Fibroblast of villous mesenchyme (primary cell): ENCODE results near the gene LMO7. TPM values are rescaled to one million over a fixed set of nuclear protein-coding genes. Genes with fewer than 3 reads are reported as not detected.
A peak's percentile ranks its signal among the peaks of the same experiment; 100 is the strongest.

Source experiments
- DNase-seq: peaks from one replicate; pipeline ENCODE4 v3.0.0-alpha.2; 2010; ENCODE audit warnings: low read depth
- H3K4me3 ChIP-seq: 2 replicates; pipeline ENCODE4 v1.5.1; 2011; ENCODE audit warnings: low read depth, mild to moderate bottlenecking, low read length
- total RNA-seq: library from RNA; depleted of rRNA; stranded (reverse); fragments of >200 nt; gene quantifications from 2 replicates; pipeline ENCODE4 v1.2.3, GENCODE V29; 2012
- TF ChIP-seq, protein P1 (sequence below): IDR thresholded peaks from 2 replicates; pipeline ENCODE4 v1.5.1; 2012; ENCODE audit warnings: low read depth, mild to moderate bottlenecking, low read length; ENCODE audit not compliant: insufficient read depth

LMO7 gene
- total RNA-seq, 1 donor, result 174 TPM

DNA sequence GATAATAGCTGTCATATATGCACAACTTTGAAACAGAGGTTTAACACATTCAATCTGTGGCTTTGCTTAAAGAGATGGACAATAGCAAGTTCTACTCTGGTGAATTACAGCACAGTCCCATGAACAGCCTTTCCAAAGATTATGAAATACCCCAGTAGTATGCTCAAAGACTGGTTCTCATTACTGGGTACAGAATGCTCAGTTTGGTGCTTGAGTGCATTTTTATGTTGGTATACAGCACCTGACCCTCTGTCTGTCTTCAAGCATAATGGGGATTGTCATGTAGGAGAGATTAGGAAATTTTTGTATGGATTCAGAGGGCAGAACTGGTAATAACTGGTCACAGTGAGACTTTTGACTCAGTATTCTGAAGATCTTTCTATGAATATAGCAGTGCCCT lies 7.6 kb downstream of the LMO7 start:
- no peak overlapping the region for H3K4me3 ChIP-seq
- no peak for DNase-seq
- TF ChIP-seq, protein P1, sequence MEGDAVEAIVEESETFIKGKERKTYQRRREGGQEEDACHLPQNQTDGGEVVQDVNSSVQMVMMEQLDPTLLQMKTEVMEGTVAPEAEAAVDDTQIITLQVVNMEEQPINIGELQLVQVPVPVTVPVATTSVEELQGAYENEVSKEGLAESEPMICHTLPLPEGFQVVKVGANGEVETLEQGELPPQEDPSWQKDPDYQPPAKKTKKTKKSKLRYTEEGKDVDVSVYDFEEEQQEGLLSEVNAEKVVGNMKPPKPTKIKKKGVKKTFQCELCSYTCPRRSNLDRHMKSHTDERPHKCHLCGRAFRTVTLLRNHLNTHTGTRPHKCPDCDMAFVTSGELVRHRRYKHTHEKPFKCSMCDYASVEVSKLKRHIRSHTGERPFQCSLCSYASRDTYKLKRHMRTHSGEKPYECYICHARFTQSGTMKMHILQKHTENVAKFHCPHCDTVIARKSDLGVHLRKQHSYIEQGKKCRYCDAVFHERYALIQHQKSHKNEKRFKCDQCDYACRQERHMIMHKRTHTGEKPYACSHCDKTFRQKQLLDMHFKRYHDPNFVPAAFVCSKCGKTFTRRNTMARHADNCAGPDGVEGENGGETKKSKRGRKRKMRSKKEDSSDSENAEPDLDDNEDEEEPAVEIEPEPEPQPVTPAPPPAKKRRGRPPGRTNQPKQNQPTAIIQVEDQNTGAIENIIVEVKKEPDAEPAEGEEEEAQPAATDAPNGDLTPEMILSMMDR, result no peak

DNA sequence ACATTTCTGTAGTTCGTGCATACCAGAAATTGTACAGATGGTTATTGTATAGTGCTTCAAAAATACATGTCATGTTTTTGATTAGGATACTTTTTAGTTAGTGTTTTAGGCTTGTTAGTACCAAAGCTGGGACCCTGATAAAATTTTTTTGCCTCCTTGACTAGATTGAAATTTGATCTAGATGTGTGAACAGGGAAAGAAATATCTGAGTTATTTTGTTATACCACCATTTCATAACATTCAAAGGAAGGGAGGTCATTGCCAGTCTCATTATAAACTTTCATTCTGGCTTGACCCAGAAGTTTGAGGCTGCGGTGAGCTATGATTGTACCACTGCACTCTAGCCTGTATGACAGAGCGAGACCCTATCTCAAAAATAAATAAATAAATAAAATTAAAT lies 9.0 kb downstream of the LMO7 start:
- TF ChIP-seq, protein P1, result no peak
- no peak for DNase-seq
- H3K4me3 ChIP-seq, result no peak overlapping the region

DNA sequence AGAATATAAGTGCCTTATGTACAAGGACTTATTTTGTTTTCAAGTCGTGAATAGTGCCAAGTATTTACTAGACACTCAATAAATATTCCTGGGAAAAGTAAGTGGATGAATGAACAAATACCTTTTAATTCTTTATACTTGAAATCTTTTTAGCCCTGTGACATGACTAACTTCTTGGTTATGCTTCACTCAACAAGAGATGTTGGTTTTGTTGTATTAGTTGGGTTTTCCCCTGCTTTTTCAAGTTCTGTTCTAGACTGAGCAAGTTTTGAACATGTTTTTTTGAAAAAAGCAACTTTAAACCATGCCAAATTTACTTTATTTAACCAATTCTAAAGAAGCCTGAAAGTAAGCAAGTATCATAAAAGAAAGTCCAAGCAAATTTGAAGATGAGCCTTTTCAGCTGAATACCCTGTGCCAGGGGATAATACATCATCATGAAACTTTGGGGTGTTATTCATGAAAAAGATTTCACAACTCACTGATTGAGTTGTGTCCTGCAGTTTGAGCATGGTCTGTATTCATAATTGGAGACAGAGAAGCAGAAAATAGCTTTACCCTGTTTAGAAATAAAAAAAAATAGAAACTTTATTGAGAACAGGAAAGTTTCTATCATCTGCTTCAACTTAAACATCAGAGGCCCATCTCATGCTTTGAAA lies 11.1 kb downstream of the LMO7 start:
- no peak for DNase-seq
- H3K4me3 ChIP-seq, result no peak overlapping the region
- TF ChIP-seq, protein P1, result no peak

DNA sequence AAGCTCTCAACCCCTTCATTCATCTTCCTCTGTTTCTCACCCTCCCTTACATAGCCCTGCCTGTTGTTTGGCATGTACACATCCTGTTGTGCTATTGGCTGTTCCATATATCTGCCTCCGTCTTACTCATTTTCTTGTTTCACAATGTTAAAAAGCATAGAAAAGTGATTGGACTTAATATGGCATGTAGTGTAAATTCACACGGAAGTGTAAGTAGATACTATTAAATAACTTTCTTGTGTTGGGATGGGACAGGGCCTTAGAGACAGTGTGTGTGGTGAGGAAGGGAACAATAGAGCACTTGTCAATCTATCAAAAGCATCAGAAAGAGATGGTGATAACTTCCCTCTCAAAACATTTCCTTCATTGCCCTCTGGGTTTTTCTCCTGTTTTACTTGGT lies 12.3 kb downstream of the LMO7 start:
- H3K4me3 ChIP-seq, result no peak overlapping the region
- TF ChIP-seq, protein P1, result no peak
- DNase-seq, result no peak

DNA sequence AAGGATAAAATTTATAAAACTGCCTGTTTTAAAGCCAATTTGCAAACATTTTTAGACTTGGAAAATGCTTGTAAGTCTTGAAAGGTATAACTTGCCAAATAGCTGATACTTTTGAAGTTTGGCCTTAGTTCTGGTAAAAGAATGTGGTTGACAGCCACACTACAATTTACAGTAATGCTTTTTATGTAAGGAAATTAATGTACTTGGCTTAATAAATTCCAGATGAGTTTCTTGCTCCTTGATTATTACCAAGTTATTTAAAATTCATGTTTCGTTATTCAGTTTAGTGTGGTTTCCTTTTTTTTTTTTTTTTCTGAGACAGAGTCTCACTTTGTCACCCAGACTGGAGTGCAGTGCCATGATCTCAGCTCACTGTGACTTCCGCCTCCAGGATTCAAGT lies 14.9 kb downstream of the LMO7 start:
- TF ChIP-seq, protein P1, result no peak
- DNase-seq, result no peak
- no peak overlapping the region for H3K4me3 ChIP-seq

DNA sequence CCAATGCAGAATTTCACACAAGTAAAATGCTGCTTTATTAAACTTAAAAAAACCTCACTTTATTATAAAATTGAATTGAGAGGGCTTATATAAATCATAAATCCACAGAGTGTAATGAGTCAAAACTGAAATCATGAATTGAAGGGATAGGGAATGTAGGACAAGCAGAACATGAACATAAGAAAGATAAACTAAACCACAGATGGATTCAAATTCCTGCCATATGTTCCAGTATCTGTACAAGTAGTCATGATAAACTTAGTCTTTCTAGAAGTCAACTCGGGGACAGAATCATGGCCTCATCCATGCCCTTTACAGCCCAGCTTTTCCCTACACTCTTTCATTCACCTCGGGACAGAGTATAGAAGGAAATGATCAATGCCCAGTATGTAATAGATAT lies 16.6 kb downstream of the LMO7 start:
- no peak overlapping the region for H3K4me3 ChIP-seq
- TF ChIP-seq, protein P1, result no peak
- DNase-seq, result peak; percentile 44

DNA sequence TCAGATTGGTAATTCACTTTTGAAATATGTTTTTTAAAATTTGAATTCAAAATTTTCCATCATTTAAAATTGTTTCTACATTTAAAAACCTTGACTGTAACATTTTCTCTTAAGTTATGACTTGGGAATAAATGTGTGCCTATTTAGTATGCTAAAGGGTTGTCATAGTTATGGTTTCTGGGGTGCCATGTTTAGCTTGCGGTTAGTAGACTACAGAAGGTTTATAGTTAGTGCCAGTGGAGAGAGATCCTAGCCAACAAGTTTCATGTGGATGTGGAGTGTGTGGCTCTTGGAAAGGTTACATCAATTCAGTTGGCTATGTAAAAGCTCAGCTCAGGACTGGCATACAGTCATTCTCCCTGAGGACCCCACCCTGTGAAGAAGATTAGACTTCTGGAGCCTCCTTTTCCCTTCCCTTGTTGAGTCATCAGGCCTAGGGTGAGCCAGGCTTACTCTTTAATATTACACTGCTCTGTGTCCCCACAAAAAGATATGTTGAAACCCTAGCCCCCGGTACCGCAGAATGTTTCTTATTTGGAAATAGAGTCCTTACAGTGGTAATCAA lies 20.4 kb downstream of the LMO7 start:
- DNase-seq, result no peak
- H3K4me3 ChIP-seq, result no peak overlapping the region
- TF ChIP-seq, protein P1, result no peak
